ENCODE data around the gene SHOC1.

DNA sequence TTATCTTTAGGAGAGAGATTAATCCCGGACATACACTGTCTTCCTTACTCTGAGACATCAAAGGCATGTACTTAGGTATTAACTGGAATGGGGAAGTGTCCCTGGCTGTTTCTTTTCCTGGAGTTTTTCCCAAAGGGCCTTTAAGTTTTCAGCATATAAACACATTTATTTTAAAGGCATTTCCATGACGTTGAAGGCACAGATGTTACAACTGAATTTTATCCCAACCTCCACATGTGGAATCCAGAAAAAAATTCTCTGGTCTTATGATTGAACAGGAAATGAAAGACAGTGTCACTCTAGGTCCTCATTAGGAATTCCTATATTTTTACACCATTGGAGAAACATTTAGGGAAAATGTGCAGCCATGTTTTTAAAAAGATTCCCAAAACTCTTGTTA is 41.6 kb upstream of the SHOC1 start:
- TF ChIP-seq POLR2AphosphoS5 (IDR thresholded peaks at IDR 0.05) (no peak), EP300 (IDR thresholded peaks at IDR 0.05) (no peak)
- TF ChIP-seq, protein P1, sequence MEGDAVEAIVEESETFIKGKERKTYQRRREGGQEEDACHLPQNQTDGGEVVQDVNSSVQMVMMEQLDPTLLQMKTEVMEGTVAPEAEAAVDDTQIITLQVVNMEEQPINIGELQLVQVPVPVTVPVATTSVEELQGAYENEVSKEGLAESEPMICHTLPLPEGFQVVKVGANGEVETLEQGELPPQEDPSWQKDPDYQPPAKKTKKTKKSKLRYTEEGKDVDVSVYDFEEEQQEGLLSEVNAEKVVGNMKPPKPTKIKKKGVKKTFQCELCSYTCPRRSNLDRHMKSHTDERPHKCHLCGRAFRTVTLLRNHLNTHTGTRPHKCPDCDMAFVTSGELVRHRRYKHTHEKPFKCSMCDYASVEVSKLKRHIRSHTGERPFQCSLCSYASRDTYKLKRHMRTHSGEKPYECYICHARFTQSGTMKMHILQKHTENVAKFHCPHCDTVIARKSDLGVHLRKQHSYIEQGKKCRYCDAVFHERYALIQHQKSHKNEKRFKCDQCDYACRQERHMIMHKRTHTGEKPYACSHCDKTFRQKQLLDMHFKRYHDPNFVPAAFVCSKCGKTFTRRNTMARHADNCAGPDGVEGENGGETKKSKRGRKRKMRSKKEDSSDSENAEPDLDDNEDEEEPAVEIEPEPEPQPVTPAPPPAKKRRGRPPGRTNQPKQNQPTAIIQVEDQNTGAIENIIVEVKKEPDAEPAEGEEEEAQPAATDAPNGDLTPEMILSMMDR (IDR thresholded peaks at IDR 0.05): no peak
